NCI-H345 treated with DMSO at 0.1 percent for 48 hours (cell line): ENCODE results near the gene TMEM42.

Experiments
- DNase-seq: peaks from one replicate; lab custom pipeline; 2025; ENCODE audit not compliant: unreplicated experiment; lab: John Stamatoyannopoulos, UW

Gene TMEM42

DNA sequence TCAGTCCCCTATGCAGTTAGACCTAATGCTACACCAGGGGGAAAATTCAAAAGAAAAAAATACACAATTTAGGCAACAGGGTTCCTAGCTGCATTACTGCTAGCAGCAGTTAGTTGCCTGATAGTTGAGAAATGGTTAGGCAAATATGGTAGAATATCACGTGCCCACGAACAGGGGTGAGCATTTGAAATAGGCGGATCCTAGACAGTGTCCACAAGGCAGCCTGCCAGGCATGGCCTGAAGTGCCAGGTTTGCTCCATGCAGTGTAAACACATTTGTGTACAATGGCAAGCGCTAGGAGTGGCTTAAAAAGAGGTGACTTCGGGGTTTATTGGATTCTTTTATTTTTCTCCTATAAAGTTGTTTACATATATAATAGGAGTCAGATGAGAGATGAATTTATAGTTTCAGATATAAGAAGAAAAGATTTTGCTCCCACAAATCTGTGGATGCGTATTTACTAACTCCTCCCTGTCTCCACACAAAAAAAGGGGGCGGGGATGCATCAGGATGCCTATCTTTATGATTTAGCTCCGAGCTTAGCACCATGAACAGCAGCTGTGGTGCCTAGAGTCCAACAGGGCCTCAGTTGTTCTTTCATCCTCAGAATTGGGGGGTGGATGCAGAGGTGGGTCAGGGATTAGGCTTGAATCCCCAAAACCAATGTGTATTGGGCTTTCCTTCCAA lies 8.8 kb downstream of the TMEM42 start:
- DNase-seq, result no peak

DNA sequence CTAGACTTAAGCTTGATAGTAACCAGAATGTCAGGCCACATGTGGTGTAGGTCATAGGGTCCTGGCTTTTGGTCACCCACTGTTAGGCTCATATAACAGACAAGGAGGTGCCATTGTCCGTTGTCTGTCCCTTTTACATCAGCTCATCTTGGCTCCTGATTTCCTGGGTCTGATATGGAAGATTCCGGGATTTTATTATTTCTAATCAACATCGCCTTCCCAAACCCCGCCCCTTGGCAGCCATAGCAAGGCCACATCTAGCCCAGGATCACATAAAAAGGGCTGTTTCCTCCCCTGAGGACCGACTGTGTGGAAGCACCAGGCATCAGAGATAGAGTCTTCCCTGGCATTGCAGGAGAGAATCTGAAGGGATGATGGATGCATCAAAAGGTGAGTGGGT lies 12.6 kb downstream of the TMEM42 start, which contains the start of gene TGM4:
Gene TGM4, plus strand, starts transcription at position 301 of the 400 bp plus-strand sequence. Its CDS starts 71 bp downstream, at position 372.
- DNase-seq, result no peak

DNA sequence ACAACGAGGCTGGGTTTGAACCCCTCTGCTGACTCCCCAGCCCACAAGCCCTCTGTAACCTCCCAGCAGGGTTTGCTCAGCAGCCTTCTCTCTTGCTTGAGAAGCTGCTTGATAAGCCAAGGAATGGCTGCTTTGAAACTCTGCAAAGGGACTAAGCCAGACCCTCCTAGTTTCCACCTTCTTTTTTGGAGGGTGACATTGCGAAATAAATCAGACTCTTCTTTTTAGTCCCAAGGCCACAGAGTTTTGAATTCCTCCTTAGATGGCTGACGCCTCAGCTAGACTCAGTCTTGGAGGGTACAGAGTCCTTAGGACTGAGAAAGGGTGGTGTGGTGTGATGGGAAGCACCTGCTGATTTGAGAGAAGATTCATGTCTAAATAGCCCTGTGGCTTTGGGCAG lies 13.9 kb downstream of the TMEM42 start:
- DNase-seq, result no peak

DNA sequence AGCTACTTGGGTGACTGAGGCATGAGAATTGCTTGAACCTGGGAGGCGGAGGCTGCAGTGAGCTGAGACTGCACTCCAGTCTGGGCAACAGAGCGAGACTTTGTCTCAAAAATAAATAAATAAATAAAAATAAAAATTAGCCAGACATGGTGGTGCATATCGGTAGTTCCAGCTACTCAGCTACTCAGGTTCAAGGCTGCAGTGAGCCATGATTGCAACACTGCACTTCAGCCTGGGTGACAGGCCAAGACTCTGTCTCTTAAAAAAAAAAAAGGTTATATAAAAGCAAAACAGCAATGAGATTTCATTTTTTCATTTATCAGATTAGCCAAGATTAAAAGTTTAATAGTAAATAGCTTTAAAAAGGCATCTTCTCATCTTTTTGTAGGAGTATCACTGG lies 15.6 kb downstream of the TMEM42 start:
- DNase-seq, result no peak

DNA sequence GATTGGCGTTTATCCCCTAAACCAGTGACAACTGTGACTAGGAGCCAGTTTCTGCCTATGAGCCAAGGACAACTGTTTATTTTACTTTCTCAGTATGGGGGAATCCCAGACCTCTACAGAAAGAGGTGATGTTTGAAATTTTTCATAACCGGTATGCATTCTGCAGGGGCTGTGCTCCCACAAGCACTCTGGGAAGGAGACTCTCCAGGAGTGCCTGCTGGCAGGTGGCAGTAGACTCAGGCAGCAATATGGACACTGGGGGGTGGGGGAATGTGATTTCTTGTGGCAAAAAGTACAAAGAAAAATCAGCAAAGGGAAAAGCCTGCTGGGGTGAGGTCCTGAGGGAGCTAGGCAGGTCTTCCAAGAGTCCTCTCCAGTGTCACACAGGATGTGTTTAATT lies 18.6 kb downstream of the TMEM42 start:
- DNase-seq, result no peak

DNA sequence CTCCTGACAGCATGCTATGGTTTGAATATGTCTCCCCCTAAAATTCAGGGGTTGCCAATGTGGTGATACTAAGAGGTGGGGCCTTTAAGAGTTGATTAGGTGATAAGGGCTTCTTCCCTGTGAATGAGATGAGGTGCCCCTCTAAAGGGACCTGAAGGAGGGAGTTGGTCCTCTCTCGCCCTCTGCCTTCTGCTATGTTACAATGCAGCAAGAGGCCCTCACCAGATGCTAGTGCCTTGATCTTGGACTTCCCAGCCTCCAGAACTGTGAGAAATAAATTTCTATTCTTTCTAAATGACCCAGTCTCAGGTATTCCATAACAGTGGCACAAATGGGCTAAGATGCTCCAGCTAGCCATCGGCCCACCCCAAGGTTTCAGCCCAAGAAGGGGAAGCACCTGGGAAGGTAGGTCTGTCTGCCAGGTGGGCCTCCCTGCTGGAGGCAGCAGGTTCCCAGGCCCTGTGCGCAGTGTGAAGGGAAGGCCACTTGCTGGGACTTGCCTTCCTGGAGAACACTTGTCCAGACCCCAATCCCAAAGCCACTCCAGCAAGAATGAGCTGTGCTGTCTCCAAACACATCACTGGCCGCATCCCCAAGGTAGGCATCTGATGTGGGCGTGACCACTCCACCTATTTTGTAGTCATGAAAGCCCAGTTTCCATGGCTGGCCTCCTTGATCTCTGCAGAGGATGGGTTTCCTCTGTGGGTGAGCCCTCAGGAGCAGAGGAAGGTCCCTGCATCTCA lies 21.7 kb downstream of the TMEM42 start:
- no peak for DNase-seq

DNA sequence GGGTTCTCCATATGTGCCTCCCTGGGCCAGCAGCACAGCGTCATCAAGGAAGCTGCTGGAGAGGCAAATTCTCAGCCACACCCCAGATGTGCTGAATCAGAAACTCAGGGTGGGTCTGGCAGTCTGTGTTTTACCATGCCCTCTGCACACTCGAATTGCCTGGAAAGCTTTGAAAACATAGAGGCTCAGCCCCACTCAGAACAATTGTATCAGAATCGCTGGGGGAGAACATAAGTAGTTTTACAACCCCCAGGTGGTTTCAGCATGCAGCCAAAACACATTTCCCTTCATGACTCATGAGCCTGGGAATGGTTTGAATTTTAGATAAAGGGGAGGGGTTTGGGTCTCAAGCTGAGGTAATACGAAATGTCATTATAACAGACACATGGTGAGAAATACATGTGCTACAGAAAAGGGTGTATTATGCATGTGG lies 22.3 kb downstream of the TMEM42 start:
- peak; percentile 23 for DNase-seq

DNA sequence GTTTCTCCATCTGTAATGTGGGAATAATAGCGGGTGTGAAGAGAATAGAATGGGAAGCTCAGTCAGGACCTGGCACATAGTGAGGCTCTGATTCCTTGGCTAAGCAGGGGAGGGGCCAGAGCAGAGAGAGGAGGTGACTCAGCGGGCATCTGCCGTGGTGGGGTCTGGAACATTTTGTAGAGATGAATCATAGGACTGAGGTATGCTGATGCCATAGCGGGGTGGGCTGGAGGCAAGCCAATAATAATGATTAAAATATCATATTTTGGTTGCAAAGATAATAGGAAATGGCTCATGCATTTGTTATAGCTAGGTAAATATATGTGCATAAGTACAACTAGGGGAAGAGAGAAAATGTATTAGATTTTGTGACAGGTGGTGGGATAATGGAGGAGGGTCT lies 23.9 kb downstream of the TMEM42 start:
- DNase-seq, result no peak

DNA sequence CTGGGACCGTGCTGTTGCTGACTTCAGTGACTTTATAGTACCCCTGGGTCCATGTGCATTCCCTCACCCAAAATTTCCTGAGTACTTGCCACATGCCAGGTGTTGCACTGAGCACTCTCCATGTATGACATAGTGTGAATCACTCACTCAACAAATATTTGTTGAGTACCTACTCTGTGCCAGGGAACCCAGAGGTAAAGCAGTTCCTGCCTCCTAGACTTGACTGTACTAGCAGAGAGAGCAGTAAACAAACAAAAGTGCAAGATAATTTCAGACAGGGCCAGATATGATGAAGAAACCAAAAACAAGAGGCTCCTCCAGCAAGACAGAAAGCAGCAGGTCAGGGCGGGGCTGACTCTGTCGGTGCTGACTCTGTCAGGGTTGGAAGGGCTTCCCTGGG lies 24.8 kb downstream of the TMEM42 start:
- DNase-seq, result no peak

DNA sequence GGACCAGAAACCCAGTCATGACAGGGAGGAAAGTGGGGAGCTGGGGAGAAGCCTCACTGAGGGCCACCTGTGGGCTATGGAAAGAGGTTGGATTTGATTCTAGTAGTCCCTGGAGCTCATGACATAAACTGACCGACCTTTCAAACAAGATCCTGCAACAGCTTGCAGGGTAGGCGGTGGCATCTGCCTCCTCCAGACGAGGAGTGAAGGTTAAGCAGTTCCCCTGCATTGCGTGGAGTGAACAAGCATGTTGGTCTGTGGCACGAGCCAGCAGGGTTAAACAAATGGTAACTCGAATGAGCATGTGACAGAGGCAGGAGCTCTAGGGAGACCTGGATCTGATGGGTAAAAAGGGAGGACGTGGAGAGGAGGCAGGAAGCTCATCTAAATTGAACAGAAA lies 25.4 kb downstream of the TMEM42 start:
- DNase-seq, result no peak

DNA sequence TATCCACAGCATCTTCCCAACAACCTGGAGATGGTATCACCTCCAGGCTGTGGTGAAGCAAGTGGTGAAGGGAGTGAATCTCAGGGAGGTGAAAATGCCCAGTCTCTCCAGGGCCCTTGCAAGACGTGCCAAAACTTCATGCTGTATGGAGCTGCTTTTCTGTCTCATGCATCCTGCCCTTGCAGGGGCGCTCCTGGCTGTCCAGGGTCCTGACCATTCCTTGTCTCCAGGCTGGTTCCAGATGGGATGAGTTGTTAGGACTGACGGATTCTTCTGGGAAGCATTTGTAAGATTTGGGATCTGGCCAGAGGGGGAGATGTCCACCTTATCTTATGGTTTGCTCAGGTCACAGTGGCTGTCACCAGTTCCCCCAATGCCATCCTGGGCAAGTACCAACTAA lies 28.5 kb downstream of the TMEM42 start:
- DNase-seq, result no peak

DNA sequence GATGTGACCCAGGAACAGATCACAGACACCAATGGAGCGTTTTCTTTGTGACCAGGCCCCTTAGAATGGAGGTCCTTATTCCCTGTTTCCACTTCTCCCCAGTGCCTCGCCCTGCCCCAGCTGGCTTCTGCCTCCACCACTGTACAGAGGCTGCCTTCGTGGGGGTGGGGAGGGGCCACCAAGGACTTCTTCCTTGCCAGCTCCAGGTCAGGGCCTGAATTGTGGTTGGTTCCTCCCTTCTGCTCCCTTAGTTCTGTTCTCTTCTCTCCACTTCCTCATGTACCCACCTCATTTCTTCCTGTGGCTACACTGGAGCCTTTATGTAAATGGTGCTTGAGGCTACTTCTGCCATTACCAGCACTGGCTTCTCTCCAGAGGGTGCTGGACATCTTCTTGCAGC lies 29.1 kb downstream of the TMEM42 start:
- DNase-seq, result no peak

DNA sequence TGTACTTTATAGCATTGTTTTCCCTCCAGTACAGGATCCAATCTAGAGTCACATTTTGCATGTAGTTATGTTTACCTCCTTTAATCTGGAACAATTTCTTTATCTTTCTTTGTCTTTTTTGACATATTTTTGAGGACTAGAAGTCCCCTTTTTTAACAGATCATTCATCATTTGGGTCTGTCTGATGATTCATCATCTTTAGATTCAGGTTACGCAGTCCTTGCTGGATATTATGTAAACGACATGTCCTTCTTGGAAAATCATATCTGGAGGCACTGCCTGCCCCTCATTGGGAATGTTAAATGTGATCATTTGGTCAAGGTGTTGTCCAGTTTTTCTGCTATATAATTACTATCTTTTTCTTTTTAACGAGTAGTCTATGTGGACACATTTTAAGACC lies 31.0 kb downstream of the TMEM42 start:
- DNase-seq, result no peak

DNA sequence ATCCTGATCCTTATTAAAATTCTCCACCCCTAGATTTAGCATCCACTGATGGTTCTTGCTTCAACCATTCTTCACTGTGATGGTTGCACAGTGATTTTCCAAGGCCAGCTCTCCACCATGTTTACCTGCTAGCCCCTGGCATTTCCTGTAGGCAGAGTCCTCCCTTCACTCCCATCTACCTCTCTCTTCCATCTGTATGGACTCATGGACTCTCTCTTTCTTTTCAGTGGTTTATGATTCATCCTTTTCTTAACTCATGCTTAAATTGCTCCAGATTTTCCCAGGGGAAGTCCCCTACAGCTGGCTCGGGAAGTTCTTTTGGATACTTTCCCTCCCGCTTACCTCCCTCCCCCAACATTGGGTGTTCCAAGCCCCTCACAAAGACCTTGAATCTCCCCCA lies 31.4 kb downstream of the TMEM42 start:
- DNase-seq, result no peak

DNA sequence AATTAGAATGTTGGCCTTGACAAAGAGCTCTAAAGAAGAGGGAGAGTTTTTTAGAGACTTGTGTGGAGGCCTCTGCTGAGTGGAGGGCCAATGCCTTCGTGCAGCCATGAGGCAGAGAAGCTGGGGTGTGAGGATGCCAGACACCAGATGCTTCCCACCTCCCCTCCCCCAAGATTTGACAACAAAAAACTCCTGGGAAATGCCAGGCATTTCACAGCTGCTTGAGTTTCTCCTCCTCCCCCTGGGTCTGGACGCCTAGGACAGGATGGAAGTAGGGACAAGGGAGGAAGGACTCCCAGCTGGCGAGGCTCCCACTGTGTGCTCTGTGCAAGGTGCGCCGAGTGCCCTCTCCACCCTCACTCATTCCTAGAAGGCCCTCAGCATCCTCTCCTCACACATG lies 32.8 kb downstream of the TMEM42 start:
- no peak for DNase-seq

DNA sequence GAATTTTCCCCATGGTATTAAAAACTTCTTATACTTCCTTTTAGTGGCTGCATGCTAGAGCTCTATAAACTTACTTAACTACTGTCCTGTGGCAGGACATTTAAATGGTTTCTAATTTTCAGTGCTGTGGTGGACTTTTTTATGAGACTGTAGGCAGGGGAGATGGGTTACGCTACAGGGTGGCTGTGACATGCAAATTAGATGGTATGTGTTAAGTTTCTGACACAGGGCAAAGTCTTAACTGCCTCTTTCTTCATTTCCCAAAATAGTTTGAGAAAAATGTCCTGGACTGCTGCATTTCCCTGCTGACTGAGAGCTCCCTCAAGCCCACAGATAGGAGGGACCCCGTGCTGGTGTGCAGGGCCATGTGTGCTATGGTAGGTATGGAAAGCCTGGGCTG lies 34.7 kb downstream of the TMEM42 start:
- DNase-seq, result no peak

DNA sequence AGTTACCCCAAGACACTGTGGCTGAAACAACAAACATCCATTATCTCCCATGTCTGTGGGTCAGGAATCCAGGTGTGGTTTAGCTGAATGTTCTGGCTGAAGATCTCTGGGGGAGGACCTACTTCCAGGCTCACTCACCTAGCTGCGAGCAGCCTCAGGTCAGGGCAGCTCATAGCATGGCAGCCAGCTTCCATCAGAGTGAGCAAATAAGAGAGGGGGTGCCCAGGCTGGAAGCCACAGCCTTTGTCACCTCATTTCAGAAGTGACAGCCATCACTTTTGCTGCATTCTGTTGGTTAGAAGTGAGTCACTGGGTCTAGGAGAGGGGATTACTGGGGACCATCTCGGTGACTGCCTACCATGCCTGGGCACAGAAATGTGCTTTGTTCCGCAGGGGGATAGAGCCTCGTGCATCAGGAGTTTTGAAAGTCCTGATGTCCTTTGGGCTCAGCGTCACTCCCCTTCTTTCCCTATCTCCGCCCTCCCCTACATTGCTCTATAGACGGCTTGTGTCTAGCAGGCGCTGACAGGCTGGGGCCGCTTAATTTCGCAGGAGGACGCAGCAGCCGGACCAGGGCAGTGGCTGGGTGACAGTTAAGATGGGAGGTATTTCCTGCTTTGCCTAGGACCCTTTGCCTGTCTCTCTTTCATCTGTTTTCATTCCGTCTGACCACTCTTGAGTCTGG lies 38.1 kb downstream of the TMEM42 start:
- no peak for DNase-seq

DNA sequence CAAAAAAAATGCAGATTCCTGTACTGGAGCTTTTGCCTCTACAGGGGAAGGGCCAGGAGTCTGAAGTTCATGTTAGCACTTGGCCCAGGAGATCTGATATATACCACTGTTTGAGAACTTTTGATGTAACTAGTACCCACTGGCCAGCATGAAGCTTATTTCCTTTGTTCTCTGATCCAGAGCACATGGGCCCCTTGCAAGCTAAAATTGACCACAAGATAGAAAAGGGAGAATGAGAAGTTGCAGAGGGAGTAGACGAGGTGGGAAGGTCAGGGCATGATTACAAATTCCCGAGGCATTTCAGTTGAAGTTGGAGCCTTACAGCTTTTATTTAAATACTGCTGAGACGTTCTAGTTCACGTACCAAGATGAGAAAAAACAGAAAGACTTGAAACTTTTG lies 40.9 kb downstream of the TMEM42 start:
- DNase-seq, result no peak

DNA sequence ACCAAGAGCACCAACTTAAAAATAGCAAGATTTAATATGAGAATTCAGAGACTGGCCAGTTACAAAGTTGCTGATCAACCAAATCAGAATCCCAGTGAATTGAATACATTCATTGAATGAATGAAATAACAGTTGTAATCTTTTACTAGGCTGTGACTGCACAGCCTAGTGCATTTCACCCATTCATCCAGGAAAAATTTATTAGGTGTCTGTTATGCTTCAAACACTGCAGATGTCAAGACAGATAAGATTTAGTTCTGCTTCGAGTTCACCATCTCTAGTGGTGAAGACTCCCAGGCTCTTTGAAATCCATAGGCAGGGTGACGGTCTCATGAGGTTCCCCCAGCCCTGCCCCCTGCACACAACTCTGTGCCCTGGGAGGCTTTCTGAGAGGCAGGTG lies 41.6 kb downstream of the TMEM42 start:
- DNase-seq, result no peak

DNA sequence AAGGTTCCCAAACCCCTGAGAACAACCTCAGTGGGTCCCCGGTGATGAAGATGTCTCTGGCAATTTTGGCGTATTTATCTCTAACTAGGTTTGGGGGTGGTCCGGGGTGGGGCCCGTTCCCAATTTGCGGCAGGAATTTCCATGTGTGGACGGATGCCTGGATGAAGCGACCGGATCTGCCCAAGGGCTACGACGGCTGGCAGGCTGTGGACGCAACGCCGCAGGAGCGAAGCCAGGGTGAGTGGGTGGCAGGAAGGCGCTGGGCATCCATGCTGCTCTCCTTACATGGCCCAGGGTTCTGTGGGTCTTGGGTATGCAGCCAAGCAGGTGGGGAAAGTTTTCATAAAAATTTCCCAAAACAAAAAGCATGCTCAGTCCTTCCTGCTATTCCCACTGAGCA lies 42.0 kb downstream of the TMEM42 start:
- no peak for DNase-seq

DNA sequence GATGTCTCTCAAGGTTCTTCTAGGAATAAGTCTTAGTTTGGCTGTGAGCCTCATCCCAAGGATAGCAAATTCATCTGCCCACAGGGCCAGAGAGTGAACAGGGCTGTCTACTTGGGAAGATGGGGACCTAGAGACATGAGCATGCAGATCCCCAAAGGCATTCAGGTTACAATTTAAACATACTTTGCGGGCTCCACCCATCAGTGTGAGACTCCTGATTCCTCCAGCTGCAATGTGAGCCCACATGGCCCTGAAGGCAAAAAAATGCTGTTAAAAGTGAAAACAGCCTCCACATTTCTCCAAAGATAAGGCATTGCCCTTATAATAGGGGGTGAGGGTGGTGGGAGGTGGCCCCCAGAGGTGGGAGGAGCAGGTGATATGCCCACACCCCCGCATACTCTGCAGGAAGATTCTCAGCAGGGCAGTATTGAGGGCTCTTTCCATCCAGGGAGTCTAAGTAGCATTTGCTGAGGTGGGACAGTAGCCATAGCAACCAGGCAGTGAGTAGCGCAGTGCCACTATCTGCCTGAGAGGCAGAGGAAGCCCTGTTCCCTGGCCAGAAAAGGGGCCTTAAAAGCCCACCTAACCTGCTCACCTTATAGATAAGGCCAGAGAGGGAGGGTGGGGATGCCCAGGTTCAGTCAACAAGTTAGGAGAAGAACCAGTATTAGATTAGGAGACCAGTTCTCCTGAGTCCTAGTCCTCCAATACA lies 43.9 kb downstream of the TMEM42 start:
- no peak for DNase-seq

DNA sequence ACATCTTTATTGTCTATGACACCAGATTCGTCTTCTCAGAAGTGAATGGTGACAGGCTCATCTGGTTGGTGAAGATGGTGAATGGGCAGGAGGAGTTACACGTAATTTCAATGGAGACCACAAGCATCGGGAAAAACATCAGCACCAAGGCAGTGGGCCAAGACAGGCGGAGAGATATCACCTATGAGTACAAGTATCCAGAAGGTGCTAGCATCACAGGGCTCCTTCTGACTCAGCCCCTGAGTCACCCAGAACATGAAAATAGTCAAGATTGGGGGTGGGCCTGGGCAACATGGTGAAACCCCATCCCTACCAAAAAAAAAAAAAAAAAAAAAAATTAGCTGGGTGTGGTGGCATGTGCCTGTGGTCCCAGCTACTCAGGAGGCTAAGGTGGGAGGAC lies 45.3 kb downstream of the TMEM42 start:
- no peak for DNase-seq
